ENCODE results near the gene CEP164.
A peak's percentile ranks its signal among the peaks of the same experiment; 100 is the strongest.

The CEP164 gene

GRCh38 chr11:117415358-117415896 lies 87.8 kb downstream of the CEP164 start:
- DNase-seq (ENCODE audit: extremely low spot score, insufficient read length, low read depth) (no peak), FAIRE-seq (no peak)

DNA sequence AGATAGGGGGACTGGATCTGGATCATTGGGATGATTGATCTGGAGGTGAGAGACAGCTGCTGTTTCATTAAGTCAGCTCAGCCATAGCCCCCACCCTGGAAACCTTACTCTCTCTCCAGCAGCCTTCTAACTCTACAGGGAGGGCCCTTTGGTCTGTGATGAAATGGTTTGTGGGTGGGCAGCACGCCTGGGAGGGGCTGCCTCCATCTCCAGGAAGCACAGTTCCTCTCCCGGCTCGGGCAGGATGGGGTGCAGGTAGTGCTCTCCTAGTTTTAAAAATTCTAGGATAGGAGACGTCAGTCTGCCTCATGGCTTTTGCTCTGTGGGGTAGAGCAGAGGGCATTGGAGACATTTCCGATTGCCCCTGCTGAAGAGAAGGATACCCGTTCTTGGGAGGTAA lies 89.7 kb downstream of the CEP164 start:
- no peak for DNase-seq (ENCODE audit: extremely low spot score, insufficient read length, low read depth)
- no peak for FAIRE-seq

DNA sequence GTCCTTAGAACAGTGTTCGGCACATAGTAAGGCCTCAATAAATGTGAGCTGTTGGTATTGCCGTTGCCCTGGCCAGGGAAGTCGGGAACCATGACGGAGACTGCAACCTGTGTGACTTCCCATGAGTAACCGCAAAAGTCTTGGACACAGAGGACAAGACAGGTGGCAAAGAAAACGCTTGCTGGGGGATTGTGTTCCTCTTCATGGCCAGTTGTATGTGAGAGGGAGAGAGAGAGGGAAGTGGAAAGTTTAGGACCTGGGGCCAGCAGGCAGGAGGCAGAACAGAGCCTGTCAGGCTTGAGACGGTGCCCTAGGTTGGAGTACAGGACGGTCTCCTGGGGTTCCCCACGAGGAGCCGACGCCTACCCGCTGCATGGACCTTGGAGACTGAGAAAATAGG lies 90.2 kb downstream of the CEP164 start:
- FAIRE-seq, result no peak
- no peak for DNase-seq (ENCODE audit: extremely low spot score, insufficient read length, low read depth)

DNA sequence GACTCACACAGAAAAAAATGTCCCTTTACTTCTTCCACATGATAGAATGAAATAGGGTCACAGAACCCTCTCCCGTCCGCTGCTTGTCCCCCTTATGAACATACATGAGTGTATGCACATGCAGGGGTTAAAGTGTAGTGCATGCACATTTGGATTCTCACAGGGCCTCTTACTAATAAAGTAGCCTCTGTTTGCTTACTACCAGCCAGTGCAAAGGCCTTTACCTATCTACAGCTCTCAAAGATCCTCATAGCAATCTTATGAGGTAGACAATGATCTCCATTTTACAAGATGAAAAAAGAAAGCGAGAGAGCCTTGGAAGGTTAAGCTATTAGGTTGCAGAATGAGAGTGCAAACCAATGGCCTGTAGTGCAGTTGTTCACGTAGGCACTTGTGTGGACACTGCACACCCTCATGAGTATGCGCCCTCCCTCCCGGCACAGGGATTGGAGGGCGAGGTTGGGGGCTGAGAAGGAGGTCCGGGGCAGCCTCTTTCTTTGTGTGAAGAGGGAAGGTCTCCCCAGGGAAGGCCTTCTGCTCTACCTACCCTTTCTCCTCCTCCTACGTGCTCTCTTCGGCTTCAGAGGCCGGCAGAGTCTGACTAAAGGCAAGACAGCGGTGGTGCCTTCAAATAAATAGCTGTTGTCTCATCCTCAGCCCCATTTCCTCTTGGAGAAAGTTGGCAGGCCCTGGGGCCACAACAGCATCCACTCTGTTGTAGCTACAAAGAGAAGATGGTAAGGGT lies 91.3 kb downstream of the CEP164 start:
- FAIRE-seq (no peak), DNase-seq (ENCODE audit: extremely low spot score, insufficient read length, low read depth) (no peak)

DNA sequence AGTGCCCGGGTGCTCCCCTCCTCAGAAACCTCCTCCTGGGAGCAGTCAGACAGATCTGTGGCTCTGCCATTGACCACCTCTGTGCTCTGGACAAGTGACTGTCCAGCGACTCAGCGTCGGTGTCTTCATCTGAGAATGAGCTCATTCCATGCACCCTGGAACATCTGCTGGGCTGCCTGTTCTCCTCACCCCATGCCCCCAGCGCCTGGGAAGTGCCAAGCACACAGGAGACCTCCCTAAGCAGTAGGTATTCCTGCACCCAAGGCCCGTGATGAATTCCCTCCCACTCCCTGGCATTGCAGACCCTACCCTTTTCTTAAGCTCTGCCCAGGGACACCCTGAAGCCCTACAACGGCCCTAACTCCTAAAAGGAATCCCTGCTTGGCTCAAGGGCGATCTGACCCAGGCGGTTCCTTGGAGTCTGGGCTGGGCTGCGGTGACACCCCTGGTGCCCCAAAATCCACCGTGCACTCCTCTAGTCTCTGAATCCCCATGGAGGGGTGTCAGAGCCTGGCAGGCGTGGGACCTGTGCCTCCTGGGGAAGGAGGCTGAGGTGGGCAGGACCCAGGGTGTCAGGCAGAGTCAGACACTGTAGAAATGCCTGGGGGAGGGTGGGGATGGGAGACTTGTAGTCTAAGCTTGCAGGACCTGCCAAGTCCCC lies 92.0 kb downstream of the CEP164 start:
- FAIRE-seq, result no peak
- no peak for DNase-seq (ENCODE audit: extremely low spot score, insufficient read length, low read depth)

GRCh38 chr11:117420143-117420485 lies 92.5 kb downstream of the CEP164 start:
- DNase-seq (ENCODE audit: extremely low spot score, insufficient read length, low read depth), result no peak
- FAIRE-seq, result no peak

DNA sequence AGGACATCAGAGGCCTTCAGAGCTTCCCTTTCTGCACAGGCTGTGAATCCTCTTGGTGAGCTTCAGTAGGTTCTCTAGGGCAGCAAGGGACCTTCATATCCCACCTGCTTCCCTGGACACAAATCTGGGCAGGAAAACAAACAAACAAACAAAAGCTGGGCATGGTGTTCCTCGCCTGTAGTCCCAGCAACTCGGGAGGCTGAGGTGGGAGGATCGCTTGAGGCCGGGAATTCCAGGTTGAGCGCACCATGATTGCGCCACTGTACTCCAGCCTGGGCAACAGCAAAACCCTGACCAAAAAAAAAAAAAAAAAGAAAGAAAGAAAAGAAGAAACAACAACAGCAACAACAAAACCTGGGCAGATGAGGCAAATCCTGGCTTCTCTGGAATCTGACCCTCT lies 92.9 kb downstream of the CEP164 start:
- FAIRE-seq (no peak), DNase-seq (ENCODE audit: extremely low spot score, insufficient read length, low read depth) (no peak)

DNA sequence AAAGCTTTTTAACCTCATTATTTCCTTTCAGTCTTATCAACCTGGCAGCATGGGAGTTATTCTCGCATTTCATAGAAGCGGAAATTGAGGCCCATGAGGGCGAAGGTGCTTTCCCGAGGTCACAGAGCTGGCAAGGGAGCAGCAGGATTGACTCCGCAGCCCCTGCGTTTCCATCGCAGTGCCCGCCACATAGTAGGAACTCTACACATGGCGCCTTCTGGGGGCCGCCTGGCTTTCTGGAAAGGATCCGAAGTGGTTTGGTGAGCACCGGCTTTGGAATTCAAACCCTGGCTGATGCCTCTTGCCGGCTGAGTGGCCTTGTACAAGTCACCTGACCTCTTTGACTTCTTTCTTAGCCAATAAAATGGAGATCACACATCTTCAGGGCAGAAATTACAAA lies 93.4 kb downstream of the CEP164 start:
- FAIRE-seq (no peak), DNase-seq (ENCODE audit: extremely low spot score, insufficient read length, low read depth) (no peak)

DNA sequence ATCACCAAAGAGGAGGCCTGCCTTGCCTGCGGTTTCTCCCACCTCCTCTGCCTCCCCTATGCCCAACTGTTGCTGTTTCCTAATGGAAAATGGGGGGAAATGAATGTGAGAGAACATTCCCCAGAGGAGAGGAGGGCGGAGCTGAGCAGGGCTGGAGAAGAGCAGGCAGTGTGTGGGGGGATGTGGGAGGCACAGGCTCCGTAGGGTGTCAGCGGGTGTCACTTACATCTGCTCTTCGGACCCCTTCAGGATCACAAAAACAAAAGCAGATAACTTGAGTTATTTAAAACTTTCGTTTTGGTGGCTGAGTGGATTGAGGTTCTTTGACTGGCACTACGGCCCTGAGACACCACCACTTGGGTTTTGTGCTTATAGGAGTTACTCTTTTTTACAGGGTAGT lies 93.8 kb downstream of the CEP164 start:
- FAIRE-seq (no peak), DNase-seq (ENCODE audit: extremely low spot score, insufficient read length, low read depth) (no peak)

DNA sequence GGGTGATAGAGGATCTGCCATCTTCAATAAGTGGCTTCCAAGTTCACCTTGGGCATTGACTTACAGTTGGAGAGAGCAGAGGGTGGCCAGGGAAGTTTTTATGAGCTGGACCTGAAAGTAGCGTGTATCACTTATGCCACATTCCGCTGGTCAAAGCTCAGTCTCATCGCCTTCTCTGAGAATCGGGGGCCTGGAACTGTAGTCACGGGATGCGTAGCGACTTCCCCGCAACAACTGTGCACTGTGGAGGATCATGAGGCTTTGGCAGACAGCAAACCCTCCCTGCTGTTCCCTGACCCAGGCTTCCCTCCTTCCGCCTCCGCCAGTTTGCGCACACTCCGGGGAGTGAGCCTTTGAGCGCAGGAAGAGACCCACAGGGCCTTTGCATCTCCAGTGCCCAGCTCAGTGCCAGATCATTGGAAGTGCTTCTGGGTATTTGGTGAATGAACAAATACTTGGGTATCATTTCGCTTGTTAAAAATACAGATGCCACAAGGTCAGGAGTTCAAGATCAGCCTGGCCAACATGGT lies 95.5 kb downstream of the CEP164 start:
- DNase-seq (ENCODE audit: extremely low spot score, insufficient read length, low read depth) (no peak), FAIRE-seq (no peak)

DNA sequence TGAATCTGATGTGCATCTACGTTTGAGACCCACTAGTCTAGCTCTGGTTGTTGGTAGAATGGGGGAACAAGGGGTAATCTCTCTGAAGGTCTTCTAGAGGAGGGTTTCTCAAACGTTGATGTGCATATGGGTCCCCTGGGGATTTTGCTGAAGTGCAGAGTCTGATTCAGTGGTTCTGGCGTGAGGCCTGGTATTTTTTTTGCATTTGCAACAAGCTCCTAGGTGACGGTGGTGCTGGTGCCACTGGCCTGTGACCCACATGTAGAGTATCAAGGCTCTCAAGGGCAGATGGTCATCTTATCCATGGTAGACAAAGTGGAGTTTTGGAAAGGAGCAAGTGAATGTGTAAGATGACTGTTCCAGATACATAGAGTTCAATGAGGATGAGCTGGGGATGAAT lies 97.1 kb downstream of the CEP164 start:
- DNase-seq (ENCODE audit: extremely low spot score, insufficient read length, low read depth), result no peak
- FAIRE-seq, result no peak

DNA sequence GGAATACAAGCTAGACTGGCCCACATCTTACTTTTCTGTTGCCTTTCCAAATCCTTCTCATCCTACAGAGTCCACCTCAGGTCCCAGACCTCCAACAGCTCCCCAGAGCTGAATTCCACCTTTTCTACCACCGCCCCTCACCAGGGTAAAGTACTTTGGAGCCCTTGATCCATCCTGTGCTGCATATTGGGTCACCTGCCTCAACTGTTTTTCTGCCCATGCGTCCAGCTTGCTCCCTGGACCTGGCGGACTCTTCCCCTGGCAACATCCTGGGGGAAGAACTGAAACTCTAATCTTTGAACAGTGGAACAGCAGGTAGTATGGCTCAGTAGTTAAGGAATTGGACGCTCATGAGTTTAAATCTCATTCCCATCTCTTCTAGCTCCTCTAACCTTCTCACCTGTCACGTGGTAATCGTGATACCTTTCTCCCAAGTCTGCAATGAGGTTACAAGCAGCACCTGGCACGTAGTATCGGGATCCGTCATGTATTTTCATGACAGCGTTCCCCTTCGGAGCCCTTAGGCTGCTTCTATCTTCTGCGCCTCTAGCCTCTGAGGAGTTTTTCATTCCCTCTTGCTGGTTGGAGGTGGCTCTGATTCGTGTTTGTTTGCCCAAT lies 98.1 kb downstream of the CEP164 start:
- DNase-seq (ENCODE audit: extremely low spot score, insufficient read length, low read depth) (no peak), FAIRE-seq (no peak)

- FAIRE-seq, result peak; percentile 84
- peak; percentile 70 for DNase-seq (ENCODE audit: extremely low spot score, insufficient read length, low read depth)
These were observed 98.6 kb downstream of the CEP164 start for GRCh38 chr11:117426297-117426685.

- DNase-seq (ENCODE audit: extremely low spot score, insufficient read length, low read depth) (no peak), FAIRE-seq (no peak)
These were observed 99.3 kb downstream of the CEP164 start for GRCh38 chr11:117426941-117427340.

GRCh38 chr11:117427356-117427874 lies 99.8 kb downstream of the CEP164 start:
- FAIRE-seq (no peak), DNase-seq (ENCODE audit: extremely low spot score, insufficient read length, low read depth) (no peak)

- FAIRE-seq (no peak), DNase-seq (ENCODE audit: extremely low spot score, insufficient read length, low read depth) (no peak)
These were observed 100.7 kb downstream of the CEP164 start for GRCh38 chr11:117428186-117428855.

- DNase-seq (ENCODE audit: extremely low spot score, insufficient read length, low read depth), result no peak
- FAIRE-seq, result no peak
These were observed 101.2 kb downstream of the CEP164 start for GRCh38 chr11:117428856-117429229.

DNA sequence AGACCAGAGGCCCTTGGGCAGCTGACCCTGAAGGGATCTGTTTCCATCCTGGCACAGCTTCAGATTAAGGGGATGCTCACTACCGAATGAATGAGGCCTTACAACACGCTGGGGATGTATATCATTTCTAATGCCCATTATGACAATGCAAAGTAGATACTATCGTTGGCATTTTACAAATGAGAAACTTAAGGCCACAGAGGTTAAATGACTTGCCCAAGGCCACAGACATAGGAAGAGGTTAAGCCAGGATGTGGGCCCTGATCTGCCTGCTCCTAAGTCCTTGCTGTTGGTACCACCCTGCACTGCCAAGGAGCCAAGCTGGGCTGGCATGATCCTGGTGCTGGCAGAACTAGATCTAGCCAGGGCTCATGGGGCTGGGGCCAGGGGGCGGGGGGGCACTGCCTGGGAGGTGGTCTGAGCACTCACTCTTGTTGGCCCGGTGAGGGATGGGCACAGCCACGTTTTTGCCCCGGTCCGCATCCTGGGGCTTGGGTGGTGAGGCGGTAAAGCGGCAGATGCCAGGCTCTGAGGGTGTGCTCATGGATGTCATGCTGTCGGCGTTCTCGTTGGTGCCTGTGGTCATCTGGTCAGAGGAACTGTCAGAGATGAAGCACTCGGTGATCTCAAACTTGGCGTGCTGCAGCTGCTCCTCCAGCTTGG lies 102.8 kb downstream of the CEP164 start:
- DNase-seq (ENCODE audit: extremely low spot score, insufficient read length, low read depth) (no peak), FAIRE-seq (no peak)

DNA sequence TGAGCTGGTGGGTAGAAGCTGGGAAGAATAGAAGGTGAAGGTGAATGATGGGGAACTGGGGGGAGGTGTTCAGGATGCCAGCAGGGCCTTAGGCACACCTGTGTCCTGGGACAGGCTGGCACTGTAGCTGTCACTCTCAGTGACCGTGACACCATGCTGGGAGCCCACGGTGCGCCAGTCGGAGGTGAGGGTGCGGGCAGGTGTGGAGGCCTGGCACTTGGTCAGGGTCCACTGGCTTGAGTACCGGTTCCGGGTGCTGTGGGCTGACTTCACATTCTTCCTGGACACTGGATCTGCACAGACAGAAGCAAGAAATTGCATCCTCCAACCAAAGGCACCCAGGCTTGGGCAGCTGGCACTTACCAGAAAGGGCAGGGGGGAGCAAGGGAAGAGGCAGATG lies 103.8 kb downstream of the CEP164 start:
- FAIRE-seq (no peak), DNase-seq (ENCODE audit: extremely low spot score, insufficient read length, low read depth) (no peak)

DNA sequence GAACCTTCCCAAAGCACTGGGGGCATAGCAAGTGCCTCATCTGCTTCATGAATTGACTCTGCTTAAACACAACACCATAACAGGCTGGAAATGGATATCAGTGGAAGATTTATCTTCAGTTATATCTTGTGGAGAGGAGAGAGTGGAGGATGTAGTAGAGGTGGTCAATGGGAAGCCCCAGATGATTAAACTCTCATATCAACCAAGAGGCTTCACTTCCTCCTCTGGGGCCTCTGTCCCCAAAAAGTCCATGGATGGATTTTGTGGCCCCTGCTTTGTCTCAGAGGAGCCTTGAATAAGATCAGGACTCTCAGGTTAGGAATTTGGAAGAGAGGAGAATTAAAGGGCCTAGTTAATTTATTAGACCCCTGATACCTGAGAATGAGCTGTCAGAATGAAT lies 106.1 kb downstream of the CEP164 start:
- FAIRE-seq, result no peak

More for the DNA sequence above, 106.1 kb downstream of the CEP164 start:
- DNase-seq (ENCODE audit: extremely low spot score, insufficient read length, low read depth), result no peak
